ENCODE data around the gene ANAPC15. TPM values are rescaled to one million over a fixed set of nuclear protein-coding genes. Genes with fewer than 3 reads are reported as not detected.

The ANAPC15 gene
- total RNA-seq: 10 to 100 TPM; 20.0 to 38.3 TPM

DNA sequence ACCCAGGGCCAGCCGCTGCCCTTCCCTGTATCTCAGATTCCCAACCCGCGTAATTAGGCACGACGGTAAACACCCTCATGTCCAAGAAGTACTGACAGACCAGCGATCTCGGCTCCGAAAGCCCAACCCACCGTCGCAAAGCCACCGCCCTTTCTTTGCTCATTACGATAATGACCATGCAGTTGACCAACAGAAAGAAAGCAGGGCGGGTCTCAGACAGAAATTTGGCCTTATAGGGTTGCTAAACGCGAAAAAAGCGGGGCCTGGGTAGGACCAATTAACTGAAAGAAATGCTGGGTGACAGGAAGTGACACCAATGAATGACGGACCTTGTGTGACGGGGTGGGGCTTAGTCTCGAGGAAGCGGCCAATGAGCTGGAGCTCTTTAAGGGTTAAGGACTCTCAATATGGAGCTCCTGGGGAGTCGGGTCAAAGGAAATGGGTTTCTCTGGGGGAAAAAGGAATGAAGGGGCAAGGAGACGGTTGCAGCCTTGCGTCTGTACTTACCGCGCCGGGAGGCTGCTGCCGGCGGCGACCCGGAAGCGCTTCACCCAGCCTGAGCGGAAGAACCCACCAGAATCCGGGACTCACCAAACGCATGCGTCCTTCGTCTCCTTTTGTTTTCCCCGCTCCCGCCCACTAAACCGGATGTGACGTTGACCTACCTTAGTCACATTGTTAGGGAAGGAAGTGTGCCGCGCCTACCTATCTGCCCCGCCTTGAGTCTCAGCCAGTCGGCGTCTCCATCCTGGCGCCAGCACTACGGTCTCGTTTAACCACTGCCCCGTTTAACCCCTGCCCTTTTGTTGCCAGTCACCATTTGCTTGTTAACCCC is at the start of gene ANAPC15:
ANAPC15 (minus strand) TSS at position 553 of the 835 bp plus-strand sequence. CDS start 1,419 bp downstream, outside the sequence.

DNA sequence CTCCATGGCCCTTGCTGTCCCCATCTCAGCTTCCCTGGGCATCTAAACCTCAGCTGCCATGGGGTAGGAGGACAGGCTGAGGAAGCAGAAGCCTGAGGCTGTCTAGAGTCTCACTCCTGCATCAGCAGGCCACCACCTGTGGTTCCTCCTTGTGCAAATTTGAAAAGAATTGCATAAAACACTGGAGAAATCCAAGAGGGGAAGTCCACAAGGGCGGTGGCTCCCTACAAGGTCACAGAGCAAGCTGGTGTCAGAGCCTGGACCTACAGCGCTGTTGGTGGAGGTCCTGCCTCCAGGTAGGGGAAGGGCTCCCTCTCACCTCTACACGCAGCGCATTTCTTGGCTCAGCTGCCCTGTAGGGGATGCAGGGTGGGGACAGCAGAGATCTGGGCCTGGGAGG is 23.0 kb upstream of the ANAPC15 start, which contains the start of gene FOLR3:
FOLR3 (plus strand) TSS at position 253 of the 400 bp plus-strand sequence. CDS start 228 bp downstream, outside the sequence.

DNA sequence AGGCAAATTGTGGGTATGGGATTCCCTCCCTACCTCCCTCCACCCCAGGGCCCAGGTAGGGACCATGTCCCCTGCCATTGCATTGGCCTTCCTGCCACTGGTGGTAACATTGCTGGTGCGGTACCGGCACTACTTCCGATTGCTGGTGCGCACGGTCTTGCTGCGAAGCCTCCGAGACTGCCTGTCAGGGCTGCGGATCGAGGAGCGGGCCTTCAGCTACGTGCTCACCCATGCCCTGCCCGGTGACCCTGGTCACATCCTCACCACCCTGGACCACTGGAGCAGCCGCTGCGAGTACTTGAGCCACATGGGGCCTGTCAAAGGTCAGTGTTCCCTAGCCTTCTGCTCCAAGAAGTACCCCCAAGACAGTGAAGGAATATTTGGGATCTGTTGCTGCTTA is 6.6 kb downstream of the ANAPC15 start, which contains the start of gene TOMT:
TOMT (plus strand) TSS at position 37 of the 400 bp plus-strand sequence; CDS start at position 65, 28 bp downstream.

DNA sequence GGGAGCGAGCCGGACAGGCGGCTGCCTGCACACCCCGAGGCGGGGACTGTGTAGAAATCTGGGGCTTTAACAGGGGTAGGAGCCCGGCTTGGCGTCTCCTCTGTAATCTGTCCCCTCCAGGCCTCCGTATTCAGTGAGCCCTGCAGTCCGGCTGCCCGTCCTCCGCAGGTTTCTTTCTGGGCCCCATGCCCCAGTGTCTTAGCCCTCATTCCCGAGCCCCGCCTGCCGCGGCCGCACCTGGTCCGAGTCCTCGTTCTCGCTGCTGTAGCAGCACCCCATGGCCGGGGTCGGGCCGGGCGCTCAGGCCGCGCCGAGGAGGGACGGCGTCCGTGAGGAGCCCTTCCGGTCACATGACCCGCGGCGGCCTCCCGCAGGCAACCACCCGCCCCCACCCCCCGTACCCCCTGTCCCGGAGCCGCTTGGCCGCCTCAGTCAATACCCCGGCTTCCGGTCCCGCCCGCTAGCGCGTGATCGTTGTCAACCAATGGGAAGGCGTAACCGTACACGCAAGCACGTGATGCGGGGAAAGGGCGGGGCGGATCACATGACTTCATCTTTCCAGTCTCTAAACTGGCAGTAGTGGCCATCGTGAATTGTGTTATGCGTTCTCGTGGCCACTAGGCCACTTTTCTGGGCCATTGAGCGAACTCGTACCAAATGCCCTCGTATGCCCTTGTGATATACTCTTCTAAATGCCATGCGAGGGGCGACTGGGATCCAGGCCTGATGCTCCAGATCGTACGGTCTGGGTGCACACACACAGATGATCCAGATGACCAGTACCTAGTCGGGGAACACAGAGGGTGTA is 9.3 kb downstream of the ANAPC15 start, which contains the start of gene LAMTOR1:
LAMTOR1 (minus strand) TSS at position 352 of the 808 bp plus-strand sequence; CDS start at position 279, 73 bp downstream.

DNA sequence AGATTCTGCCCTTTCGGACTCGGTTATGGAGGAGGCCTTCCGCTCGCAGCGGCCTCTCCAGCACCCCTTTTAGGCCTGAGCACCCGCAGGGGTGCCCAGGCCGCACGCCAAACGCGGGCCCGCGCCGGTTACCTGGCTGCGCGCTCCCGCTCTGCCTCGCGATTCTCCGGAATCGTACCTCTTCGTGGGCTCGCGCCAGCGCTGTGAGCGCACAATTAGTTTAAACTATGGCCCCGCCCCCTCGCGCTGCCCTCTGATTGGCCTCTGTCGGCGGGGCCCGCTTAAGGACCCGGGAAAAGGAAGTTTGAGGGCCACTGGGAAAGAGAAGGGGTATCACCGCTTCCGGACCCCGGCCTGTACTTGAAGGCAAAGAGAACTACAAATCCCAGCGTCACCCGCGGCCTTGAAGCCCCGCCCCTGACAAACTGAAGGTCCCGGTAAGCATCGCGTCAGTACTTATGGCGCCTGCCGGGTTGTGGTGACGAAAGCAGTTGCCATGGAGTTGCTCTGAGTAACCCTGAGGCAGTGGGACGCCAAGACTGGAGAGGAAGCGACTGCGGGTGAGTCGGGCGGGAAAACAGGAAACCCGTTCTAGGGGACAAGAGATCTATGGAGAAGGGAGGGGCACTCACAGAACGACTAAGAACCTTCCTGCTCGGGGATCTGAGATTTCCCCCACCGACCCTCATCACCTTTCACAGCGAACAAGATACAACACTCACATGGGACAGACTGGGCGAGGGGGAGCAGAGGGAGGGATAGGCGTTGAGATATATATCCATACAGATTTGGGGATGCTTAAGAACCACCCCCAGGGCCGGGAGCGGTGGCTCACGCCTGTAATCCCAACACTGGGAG is 31.9 kb downstream of the ANAPC15 start, which contains the start of the genes LRRC51 and NUMA1:
LRRC51 (plus strand) TSS at position 525 of the 858 bp plus-strand sequence. CDS start 8,234 bp downstream, outside the sequence.
NUMA1 (minus strand) TSS at position 217 of the 858 bp plus-strand sequence. CDS start 44,599 bp downstream, outside the sequence.

Small RNA genes lying within 50 kb of the gene (small RNA-seq; reads per million reads assigned to genes)
- 0 to 0.06 reads per million in 2 donors for gene MIR3165

Other genes with a start within 250 kb of the ANAPC15 start
- gene DEFB131B, start 234.2 kb downstream of the ANAPC15 start, total RNA-seq: not detected
- 1 to 10 TPM; 2.8 to 4.3 TPM for gene XNDC1N, start 184.1 kb downstream of the ANAPC15 start, total RNA-seq
- gene RNF121, start 183.6 kb downstream of the ANAPC15 start, total RNA-seq: 10 to 100 TPM; 16.5 to 21.6 TPM
- gene IL18BP, start 113.8 kb downstream of the ANAPC15 start, total RNA-seq: 1 to 10 TPM; 1.4 to 2.0 TPM
- gene NUMA1, start 32.2 kb downstream of the ANAPC15 start, total RNA-seq: 100 to 1,000 TPM; 100 to 103 TPM
- 1 to 10 TPM; 3.4 to 4.7 TPM for gene LRRC51, start 31.8 kb downstream of the ANAPC15 start, total RNA-seq
- gene LAMTOR1, start 9.4 kb downstream of the ANAPC15 start, total RNA-seq: 100 to 1,000 TPM; 131 to 157 TPM
- gene TOMT, start 6.8 kb downstream of the ANAPC15 start, total RNA-seq: under 1 TPM in 1 of 2 donors, not detected in 1; under 0.01 TPM
- not detected for gene FOLR3, start 23.0 kb upstream of the ANAPC15 start, total RNA-seq
- not detected for gene FOLR1, start 79.4 kb upstream of the ANAPC15 start, total RNA-seq
- not detected for gene FOLR2, start 104.1 kb upstream of the ANAPC15 start, total RNA-seq
- gene INPPL1, start 112.1 kb upstream of the ANAPC15 start, total RNA-seq: 10 to 100 TPM; 74.3 TPM
- not detected for gene PHOX2A, start 131.5 kb upstream of the ANAPC15 start, total RNA-seq

All from melanocyte of skin (primary cell).